Peyer's patch (tissue), 4 donors: ENCODE measurements around the gene ZNF526.

Source experiments
- CTCF ChIP-seq, 6 experiments: fragments of 450-650 bp in 4 of 6; fragments of 200-600 bp in 2 of 6; sonication (generic) in 1 of 6; IDR thresholded peaks; one replicate each; pipeline ENCODE4 v1.5.1; 2017 to 2019; ENCODE audit warnings: antibody characterized with exemption in 6 of 6, mild to moderate bottlenecking in 3 of 6, moderate library complexity in 1 of 6
- POLR2A ChIP-seq, 2 donors: fragments of 450-650 bp; IDR thresholded peaks; one replicate each; pipeline ENCODE4 v1.5.1; 2017; ENCODE audit warnings: antibody characterized with exemption in 2 of 2, mild to moderate bottlenecking in 2 of 2, moderate library complexity in 2 of 2

- no peak for TF ChIP-seq CTCF (IDR thresholded peaks at IDR 0.05)
- TF ChIP-seq POLR2A (IDR thresholded peaks at IDR 0.05) = no peak
Observed at GRCh38 chr19:42247640-42248199, 27.6 kb downstream of the ZNF526 start.
